IMR-90 (cell line): ENCODE results near the gene TOMM40L. TPM values are rescaled to one million over a fixed set of nuclear protein-coding genes. Genes with fewer than 3 reads are reported as not detected.
A peak's percentile ranks its signal among the peaks of the same experiment; 100 is the strongest.

Experiments
- ATAC-seq: fragments of 200-7000 bp; cut with Tn5 transposase; 2 replicates; pipeline ENCODE4 v1.9.1; 2020; ENCODE audit warnings: low read depth, mild to moderate bottlenecking, moderate library complexity
- BruUV-seq: library from RNA; stranded (reverse); fragments of 400-500 nt; replicated peaks from 2 replicates; lab custom pipeline; 2021; lab: Mats Ljungman, UMichigan
- CTCF ChIA-PET: fragments of 300-600 bp; formaldehyde crosslinking; extraction: SDS; loops from one replicate; lab custom pipeline; 2021; ENCODE audit warnings: antibody characterized with exemption; lab: Yijun Ruan, JAX
- POLR2A ChIA-PET: fragments of 300-600 bp; sonication (Branson Sonifier 250); formaldehyde crosslinking; loops from one replicate; lab custom pipeline; 2022; ENCODE audit warnings: antibody characterized with exemption; ENCODE audit not compliant: unreplicated experiment; lab: Charles Lee
- DNase-seq: peaks from one replicate; pipeline ENCODE4 v3.0.0; 2013
- H2AFZ ChIP-seq: replicated peaks from 2 replicates; pipeline ENCODE3; 2013; ENCODE audit warnings: low read length, mild to moderate bottlenecking; ENCODE audit not compliant: poor library complexity
- H2AK5ac ChIP-seq: 2 replicates; pipeline ENCODE4 v1.6.1; 2013; ENCODE audit warnings: low read depth, low read length, inconsistent platforms
- H2AK9ac ChIP-seq: replicated peaks from 2 replicates; pipeline ENCODE3; 2013; ENCODE audit warnings: mild to moderate bottlenecking, low read depth, low read length, moderate library complexity; ENCODE audit not compliant: poor library complexity
- H2BK120ac ChIP-seq: 2 replicates; pipeline ENCODE4 v1.6.1; 2013; ENCODE audit warnings: low read depth, low read length, inconsistent platforms
- H2BK15ac ChIP-seq: 3 replicates; pipeline ENCODE4 v1.6.1; 2013; ENCODE audit warnings: low read depth, low read length, inconsistent platforms
- H2BK20ac ChIP-seq: 2 replicates; pipeline ENCODE4 v1.6.1; 2013; ENCODE audit warnings: low read depth, mild to moderate bottlenecking, inconsistent platforms, low read length, moderate library complexity
- H2BK5ac ChIP-seq: 2 replicates; pipeline ENCODE4 v1.6.1; 2013; ENCODE audit warnings: mild to moderate bottlenecking, low read depth, low read length, inconsistent platforms; ENCODE audit not compliant: poor library complexity, severe bottlenecking
- H3K14ac ChIP-seq: replicated peaks from 2 replicates; pipeline ENCODE4 v1.6.1; 2013; ENCODE audit warnings: low read depth, low read length, inconsistent platforms
- H3K18ac ChIP-seq: 2 replicates; pipeline ENCODE4 v1.6.1; 2013; ENCODE audit warnings: low read depth, low read length, control low read depth
- H3K23ac ChIP-seq: 2 replicates; pipeline ENCODE4 v1.6.1; 2013; ENCODE audit warnings: low read depth, low read length, inconsistent platforms
- H3K27ac ChIP-seq: 2 replicates; pipeline ENCODE4 v1.5.1; 2013; ENCODE audit warnings: mild to moderate bottlenecking, control low read depth, low read length; ENCODE audit not compliant: insufficient read depth
- H3K27me3 ChIP-seq: 2 replicates; pipeline ENCODE4 v1.6.1; 2013; ENCODE audit warnings: low read length; ENCODE audit not compliant: control insufficient read depth, insufficient read depth
- H3K36me3 ChIP-seq: 2 replicates; pipeline ENCODE4 v1.6.1; 2013; ENCODE audit warnings: low read length, mixed read lengths; ENCODE audit not compliant: control insufficient read depth, insufficient read depth
- H3K4ac ChIP-seq: 2 replicates; pipeline ENCODE4 v1.6.1; 2013; ENCODE audit warnings: low read depth, low read length, inconsistent platforms
- H3K4me1 ChIP-seq: 2 replicates; pipeline ENCODE4 v1.6.1; 2013; ENCODE audit warnings: low read length, mixed read lengths; ENCODE audit not compliant: control insufficient read depth, insufficient read depth
- H3K4me2 ChIP-seq: 2 replicates; pipeline ENCODE4 v1.6.1; 2013; ENCODE audit warnings: low read depth, mild to moderate bottlenecking, control low read depth, low read length, moderate library complexity
- H3K4me3 ChIP-seq: 2 replicates; pipeline ENCODE4 v1.5.1; 2013; ENCODE audit warnings: low read depth, mild to moderate bottlenecking, control low read depth, low read length, moderate library complexity; ENCODE audit not compliant: insufficient read depth
- H3K56ac ChIP-seq: 2 replicates; pipeline ENCODE4 v1.6.1; 2013; ENCODE audit warnings: low read length, inconsistent platforms; ENCODE audit not compliant: insufficient read depth; ENCODE audit errors: extremely low read depth
- H3K79me1 ChIP-seq, 2 experiments: 2 replicates each; pipeline ENCODE4 v1.6.1; 2013; ENCODE audit warnings: low read length in 2 of 2, inconsistent platforms in 1 of 2, low read depth in 1 of 2
- H3K9ac ChIP-seq: 2 replicates; pipeline ENCODE4 v1.6.1; 2013; ENCODE audit warnings: low read depth, low read length, control low read depth
- H3K9me1 ChIP-seq: 2 replicates; pipeline ENCODE4 v1.6.1; 2013; ENCODE audit warnings: low read length, inconsistent platforms; ENCODE audit not compliant: insufficient read depth
- H3K9me3 ChIP-seq: 2 replicates; pipeline ENCODE4 v1.6.1; 2013; ENCODE audit warnings: low read length; ENCODE audit not compliant: control insufficient read depth, insufficient read depth
- H4K20me1 ChIP-seq: 2 replicates; pipeline ENCODE4 v1.6.1; 2013; ENCODE audit warnings: low read length, inconsistent platforms; ENCODE audit not compliant: insufficient read depth
- H4K5ac ChIP-seq: 2 replicates; pipeline ENCODE4 v1.6.1; 2013; ENCODE audit warnings: mild to moderate bottlenecking, low read depth, low read length, control low read depth
- H4K8ac ChIP-seq, 2 experiments: 2 replicates each; pipeline ENCODE4 v1.6.1; 2013; ENCODE audit warnings: low read depth in 2 of 2, low read length in 2 of 2, control low read depth in 1 of 2, inconsistent platforms in 1 of 2
- H4K91ac ChIP-seq: 2 replicates; pipeline ENCODE4 v1.6.1; 2013; ENCODE audit warnings: low read depth, low read length, inconsistent platforms; ENCODE audit not compliant: insufficient read depth
- CEBPB ChIP-seq: IDR thresholded peaks from 2 replicates; pipeline ENCODE4 v1.6.1; 2012; ENCODE audit warnings: low read depth, low read length, improper control_type of control experiment
- CTCF ChIP-seq: conservative IDR thresholded peaks from 2 replicates; pipeline ENCODE4 v1.5.1; 2012; ENCODE audit warnings: mild to moderate bottlenecking, low read depth, low read length, improper control_type of control experiment
- FOS ChIP-seq: fragments of 150-350 bp; IDR thresholded peaks from 2 replicates; pipeline ENCODE4 v1.6.1; 2016; ENCODE audit warnings: low read depth, low read length
- MAZ ChIP-seq: IDR thresholded peaks from 2 replicates; pipeline ENCODE4 v1.6.1; 2012; ENCODE audit warnings: low read depth, mild to moderate bottlenecking, low read length, improper control_type of control experiment, moderate library complexity, borderline replicate concordance
- MXI1 ChIP-seq: IDR thresholded peaks from 2 replicates; pipeline ENCODE4 v1.6.1; 2012; ENCODE audit warnings: low read depth, mild to moderate bottlenecking, low read length, moderate library complexity, borderline replicate concordance
- RCOR1 ChIP-seq: IDR thresholded peaks from 2 replicates; pipeline ENCODE4 v1.6.1; 2012; ENCODE audit warnings: mild to moderate bottlenecking, low read length, improper control_type of control experiment; ENCODE audit not compliant: insufficient replicate concordance
- WGBS, 2 experiments: methylation state at CpG; one replicate each; pipeline versions ENCODE4 v1.1.5 to v1.1.7; 2013; ENCODE audit warnings: missing lambda C conversion rate in 2 of 2; ENCODE audit not compliant: insufficient read length in 1 of 2; ENCODE audit errors: extremely low coverage in 2 of 2; 5-methylcytosine and 5-hydroxymethylcytosine counted together
- dilution Hi-C: fragments of 300-500 bp; cut with HindIII; formaldehyde crosslinking; loops from one replicate; pipeline ENCODE4 v1.14.3; 2018; ENCODE audit warnings: low sequenced_read_pairs; ENCODE audit not compliant: unreplicated experiment
- in situ Hi-C: fragments of 300-500 bp; cut with MboI; formaldehyde crosslinking; loops from 3 replicates; pipeline ENCODE4 v1.14.3; 2019; ENCODE audit warnings: low sequenced_read_pairs, inconsistent platforms, mixed read lengths
- intact Hi-C: fragments of 100-400 bp; cut with micrococcal nuclease; formaldehyde crosslinking; loops from 2 replicates; pipeline ENCODE4 v1.10.0; 2022
- polyA plus RNA-seq, 3 experiments: library from polyadenylated mRNA; depleted of rRNA; stranded (reverse); fragments of >200 nt; gene quantifications; 2 replicates each; pipeline ENCODE4 v1.2.3, GENCODE V29; 2012; ENCODE audit warnings: low replicate concordance in 1 of 3
- total RNA-seq: library from RNA; depleted of rRNA; stranded (reverse); fragments of >200 nt; gene quantifications from 2 replicates; pipeline ENCODE4 v1.2.3, GENCODE V29; 2012

TOMM40L gene
- total and polyA plus RNA-seq, 2 of the 4 experiments (the other 2 are of a cell fraction), result 7.7 to 12.5 TPM

- Histone ChIP-seq H2BK15ac (no peak overlapping the region), H2AFZ (peak overlapping the region; percentile 5), H2AK5ac (no peak overlapping the region), H2BK20ac (no peak overlapping the region), H4K5ac (no peak overlapping the region), H3K14ac (no peak overlapping the region), H2BK120ac (no peak overlapping the region), H4K91ac (no peak overlapping the region), H3K36me3 (no peaks in the 10 kb centered on the region), H3K4me3 (no peak overlapping the region), H3K4me1 (peaks cover 25% of the 10 kb centered on the region), H3K9me1 (peaks cover 16% of the 10 kb centered on the region), H4K20me1 (no peaks in the 10 kb centered on the region), H3K4ac (no peak overlapping the region; the same call in 1 of the 2 replicates), H3K79me1 (no peaks in the 10 kb centered on the region; a peak in 1 of 4 replicates), H2BK5ac (no peak overlapping the region), H2AK9ac (no peak overlapping the region), H3K9ac (no peak overlapping the region), H3K27ac (no peak overlapping the region), H3K4me2 (no peak overlapping the region), H3K9me3 (no peaks in the 10 kb centered on the region), H3K27me3 (no peaks in the 10 kb centered on the region), H3K18ac (no peak overlapping the region), H4K8ac (no peak overlapping the region; a peak in 1 of 4 replicates), H3K23ac (no peak overlapping the region), H3K56ac (no peak overlapping the region)
- intact Hi-C loops (no loop called here), in situ Hi-C loops (no loop called here), dilution Hi-C loops (no loop called here)
- 100% methylated on average over 1 of the region's 7 CpGs; no CpG with 5 or more reads in 1 of the 2 experiments for WGBS, 2 experiments
- BruUV-seq, result no TSS peak
- DNase-seq (no peak), ATAC-seq (no peak)
- POLR2A ChIA-PET, result no interaction called here
- CTCF ChIA-PET, result no interaction called here
- TF ChIP-seq MAZ (no peak), FOS (no peak), MXI1 (no peak), CTCF (no peak), CEBPB (no peak), RCOR1 (no peak)
Observed at GRCh38 chr1:161196111-161196510, 29.7 kb upstream of the TOMM40L start.
